GM18870 (cell line): ENCODE data around the gene WDR1.
"Not testable (repeated sequence)": the region's sequence is repeated elsewhere in the genome, so short reads cannot be mapped to it uniquely, and the experiment has no call there.

Experiments used
- ATAC-seq: cut with Tn5 transposase; IDR thresholded peaks from one replicate; pipeline ENCODE4 v1.9.1; 2021; ENCODE audit warnings: moderate library complexity; ENCODE audit not compliant: unreplicated experiment

WDR1 gene

GRCh38 chr4:10131202-10131601, 14.6 kb upstream of the WDR1 start:
- no peak for ATAC-seq

GRCh38 chr4:10130178-10130888, 13.7 kb upstream of the WDR1 start:
- ATAC-seq = no peak

- ATAC-seq = no peak
Measured at GRCh38 chr4:10129196-10130177, 12.9 kb upstream of the WDR1 start.

- no peak for ATAC-seq
Measured at GRCh38 chr4:10128761-10129160, 12.2 kb upstream of the WDR1 start.

- not testable (repeated sequence) for ATAC-seq
Measured at GRCh38 chr4:10127531-10127930, 10.9 kb upstream of the WDR1 start.

- no peak for ATAC-seq
Measured at GRCh38 chr4:10124167-10124930, 7.8 kb upstream of the WDR1 start.

GRCh38 chr4:10123227-10124101, 6.9 kb upstream of the WDR1 start:
- ATAC-seq = no peak

- no peak for ATAC-seq
Measured at GRCh38 chr4:10122236-10122932, 5.8 kb upstream of the WDR1 start.

- peak; percentile 34 for ATAC-seq
Measured at GRCh38 chr4:10121568-10122208, 5.1 kb upstream of the WDR1 start.

- no peak for ATAC-seq
Measured at GRCh38 chr4:10120943-10121567, 4.5 kb upstream of the WDR1 start.

- ATAC-seq = no peak
Measured at GRCh38 chr4:10119773-10120172, 3.2 kb upstream of the WDR1 start.

- ATAC-seq = no peak
Measured at GRCh38 chr4:10119278-10119677, 2.7 kb upstream of the WDR1 start.

GRCh38 chr4:10118048-10119004, 1.7 kb upstream of the WDR1 start:
- no peak for ATAC-seq

- no peak for ATAC-seq
Measured at GRCh38 chr4:10117359-10118047, 904 bp upstream of the WDR1 start.

- ATAC-seq = peak; percentile 4
Measured at GRCh38 chr4:10115797-10116568, 616 bp downstream of the WDR1 start.

GRCh38 chr4:10115271-10115796, 1.3 kb downstream of the WDR1 start:
- no peak for ATAC-seq
